ENCODE data around the gene RIOX2.
"Not testable (repeated sequence)": the region's sequence is repeated elsewhere in the genome, so short reads cannot be mapped to it uniquely, and the experiment has no call there.

The RIOX2 gene

DNA sequence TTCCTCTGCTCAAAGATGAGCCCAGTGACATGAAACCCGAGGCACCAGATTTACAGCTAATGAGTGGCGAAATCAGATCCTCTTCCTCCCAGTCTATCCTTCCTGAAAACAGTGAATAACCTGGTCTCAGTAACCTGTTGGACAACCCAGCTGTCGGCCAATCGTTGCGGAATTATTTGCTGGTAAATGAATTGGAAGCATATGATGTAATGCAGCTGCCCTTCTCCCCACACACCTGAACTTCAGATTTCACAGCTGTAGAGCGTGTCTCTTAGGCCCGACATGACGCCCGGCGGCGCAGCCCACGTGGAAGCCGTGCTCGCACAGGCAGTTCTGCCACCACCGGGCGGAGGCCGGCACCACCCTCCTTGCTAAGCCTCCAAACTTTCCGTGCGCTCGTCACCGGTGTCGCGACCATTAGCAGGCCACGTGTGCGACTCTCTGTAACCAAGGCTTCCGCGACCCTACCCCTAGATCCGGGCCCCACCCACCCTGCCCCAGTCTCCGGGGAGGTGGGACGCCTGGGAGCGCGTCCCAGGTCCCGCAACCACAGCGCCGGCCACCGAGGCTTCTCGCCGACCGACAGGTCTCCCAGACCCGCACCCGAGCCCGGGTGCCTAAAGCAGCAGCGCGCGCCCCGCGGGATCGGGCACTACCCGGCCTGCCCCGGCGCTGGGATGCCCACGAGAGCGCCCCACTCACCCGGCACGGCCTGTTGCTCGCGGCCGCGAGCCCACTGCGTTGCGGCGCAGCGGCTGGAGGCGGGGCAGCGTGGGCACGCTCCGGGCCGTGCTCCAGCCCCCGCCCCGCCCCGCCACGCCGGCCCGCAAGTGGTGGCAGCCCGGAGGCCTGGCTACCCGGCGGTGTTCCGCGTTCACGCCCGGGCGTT, at the start of gene RIOX2:
Gene RIOX2 (minus strand): TSS at position 753 of the 889 bp plus-strand sequence. CDS start 4,838 bp downstream, outside the sequence.
- peak; percentile 49 to 78 for DNase-seq (ENCODE audit: low spot score in 2 of 2)
- H3K36me3 ChIP-seq (replicated peaks): peaks cover under 1% of the 10 kb centered on the region
- in situ Hi-C loops (cut with MboI; ENCODE audit: low sequenced_read_pairs): no loop called here
- no peaks in the 10 kb centered on the region for H3K27me3 ChIP-seq (ENCODE audit: low read depth)
- H3K9me3 ChIP-seq: no peaks in the 10 kb centered on the region
- peak within 1 kb of the TSS; percentile 50 for H3K4me3 ChIP-seq
- peaks cover 24% of the 10 kb centered on the region for H3K4me1 ChIP-seq

DNA sequence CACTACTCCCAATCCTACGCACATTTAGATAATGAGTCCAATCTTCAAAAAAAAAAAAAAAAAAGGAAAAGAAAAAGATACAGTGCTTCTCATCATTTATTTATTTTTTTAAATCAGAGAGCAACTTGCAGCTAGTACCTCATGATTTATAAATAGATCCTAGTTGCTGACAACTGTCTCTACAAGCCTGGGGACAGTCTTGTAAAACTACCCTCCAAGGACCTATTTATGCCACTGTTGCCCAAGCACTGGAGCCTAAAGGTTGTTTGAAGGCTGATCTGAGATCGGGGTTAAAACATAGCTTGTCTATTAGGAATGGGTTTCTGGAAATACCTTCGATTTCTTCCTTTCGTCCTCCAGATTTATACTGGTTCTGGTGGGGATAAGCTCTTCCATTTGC, 48.2 kb upstream of the RIOX2 start:
- Histone ChIP-seq H3K9me3 (no peaks in the 10 kb centered on the region), H3K4me1 (no peaks in the 10 kb centered on the region), H3K36me3 (replicated peaks) (no peaks in the 10 kb centered on the region), H3K27me3 (ENCODE audit: low read depth) (no peaks in the 10 kb centered on the region), H3K4me3 (no peak overlapping the region)
- no peak for DNase-seq (ENCODE audit: low spot score in 2 of 2)
- in situ Hi-C loops (cut with MboI; ENCODE audit: low sequenced_read_pairs): no loop called here

DNA sequence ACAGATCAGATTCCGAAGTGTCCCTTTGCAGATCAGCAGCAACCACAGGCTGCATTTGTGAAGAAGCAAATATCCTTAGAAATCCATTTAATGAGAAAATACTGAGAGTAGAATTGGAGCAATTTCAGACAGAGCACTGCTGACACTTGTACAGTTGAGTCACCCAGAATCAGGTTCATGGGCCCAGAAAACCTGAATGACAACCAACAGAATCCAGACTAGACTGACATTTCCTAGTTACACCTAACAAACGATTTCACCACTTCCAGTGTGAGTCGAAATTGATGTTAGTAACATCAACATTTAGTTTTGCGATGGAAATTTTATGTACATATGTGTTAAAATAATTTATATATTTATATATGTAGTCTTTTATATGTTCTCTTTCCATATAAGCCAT, 46.1 kb upstream of the RIOX2 start:
- H3K27me3 ChIP-seq (ENCODE audit: low read depth): no peaks in the 10 kb centered on the region
- in situ Hi-C loops (cut with MboI; ENCODE audit: low sequenced_read_pairs): no loop called here
- no peaks in the 10 kb centered on the region for H3K36me3 ChIP-seq (replicated peaks)
- no peaks in the 10 kb centered on the region for H3K9me3 ChIP-seq
- H3K4me1 ChIP-seq: peaks cover 12% of the 10 kb centered on the region
- DNase-seq (ENCODE audit: low spot score in 2 of 2): no peak
- no peak overlapping the region for H3K4me3 ChIP-seq

GRCh38 chr3:98014268-98014585, 42.0 kb upstream of the RIOX2 start:
- no peak for DNase-seq (ENCODE audit: low spot score in 2 of 2)
- peaks cover 15% of the 10 kb centered on the region for H3K4me1 ChIP-seq
- no peaks in the 10 kb centered on the region for H3K27me3 ChIP-seq (ENCODE audit: low read depth)
- in situ Hi-C loops (cut with MboI; ENCODE audit: low sequenced_read_pairs): no loop called here
- H3K9me3 ChIP-seq: no peaks in the 10 kb centered on the region
- no peaks in the 10 kb centered on the region for H3K36me3 ChIP-seq (replicated peaks)
- no peak overlapping the region for H3K4me3 ChIP-seq

GRCh38 chr3:98013411-98014267, 41.4 kb upstream of the RIOX2 start:
- in situ Hi-C loops (cut with MboI; ENCODE audit: low sequenced_read_pairs): no loop called here
- no peaks in the 10 kb centered on the region for H3K27me3 ChIP-seq (ENCODE audit: low read depth)
- DNase-seq (ENCODE audit: low spot score in 2 of 2): peak; percentile 38 to 70
- no peaks in the 10 kb centered on the region for H3K36me3 ChIP-seq (replicated peaks)
- H3K4me3 ChIP-seq: no peak overlapping the region
- H3K9me3 ChIP-seq: no peaks in the 10 kb centered on the region
- peaks cover 15% of the 10 kb centered on the region for H3K4me1 ChIP-seq

DNA sequence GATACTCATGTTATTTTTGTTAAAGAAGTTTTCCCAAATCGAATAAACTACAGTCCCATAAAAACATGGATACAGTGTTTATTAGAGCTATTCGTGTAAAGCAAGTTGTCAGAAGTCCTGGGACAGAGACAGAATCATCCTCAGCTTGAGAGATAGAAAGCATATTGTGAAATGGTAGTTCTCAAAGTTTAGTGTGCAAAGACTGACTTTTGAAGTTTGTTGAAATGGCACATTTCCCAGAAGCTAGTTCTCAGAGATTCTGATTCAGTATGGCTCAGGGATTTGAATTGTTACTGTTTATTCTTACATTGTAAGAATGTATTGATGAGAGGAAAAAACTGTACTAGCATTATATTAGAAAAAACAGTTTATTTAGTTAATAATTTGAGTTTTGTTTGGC, 40.7 kb upstream of the RIOX2 start:
- DNase-seq (ENCODE audit: low spot score in 2 of 2): no peak
- in situ Hi-C loops (cut with MboI; ENCODE audit: low sequenced_read_pairs): no loop called here
- H3K27me3 ChIP-seq (ENCODE audit: low read depth): no peaks in the 10 kb centered on the region
- no peaks in the 10 kb centered on the region for H3K36me3 ChIP-seq (replicated peaks)
- no peaks in the 10 kb centered on the region for H3K9me3 ChIP-seq
- no peak overlapping the region for H3K4me3 ChIP-seq
- H3K4me1 ChIP-seq: peaks cover 15% of the 10 kb centered on the region

DNA sequence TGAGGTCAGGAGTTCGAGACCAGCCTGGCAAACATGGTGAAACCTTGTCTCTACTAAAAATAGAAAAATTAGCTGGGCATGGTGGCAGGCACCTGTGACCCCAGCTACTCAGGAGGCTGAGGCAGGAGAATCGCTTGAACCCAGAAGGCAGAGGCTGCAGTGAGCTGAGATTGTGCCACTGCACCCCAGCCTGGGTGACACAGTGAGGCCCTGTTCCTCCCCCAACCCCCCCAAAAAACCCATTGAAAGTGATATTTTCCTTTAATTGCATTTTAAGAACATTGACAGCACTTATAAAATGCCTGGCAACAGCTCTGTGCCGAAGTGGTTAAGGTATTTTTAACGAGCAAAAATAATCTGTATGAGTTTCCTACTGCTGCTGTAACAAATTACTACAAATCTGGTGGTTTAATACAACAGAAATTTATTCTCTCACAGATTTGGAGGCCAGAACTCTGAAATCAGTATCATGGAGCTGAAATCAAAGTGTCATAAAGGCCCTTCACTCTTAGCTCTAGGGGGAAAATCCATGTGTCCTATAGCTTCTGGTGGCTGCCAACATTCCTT, 38.7 kb upstream of the RIOX2 start:
- H3K36me3 ChIP-seq (replicated peaks); H3K9me3 ChIP-seq; H3K4me3 ChIP-seq; in situ Hi-C loops (cut with MboI; ENCODE audit: low sequenced_read_pairs); DNase-seq (ENCODE audit: low spot score in 2 of 2); H3K27me3 ChIP-seq (ENCODE audit: low read depth): not testable (repeated sequence)
- peaks cover 15% of the 10 kb centered on the region for H3K4me1 ChIP-seq

- in situ Hi-C loops (cut with MboI; ENCODE audit: low sequenced_read_pairs): no loop called here
- Histone ChIP-seq H3K4me1 (peaks cover 15% of the 10 kb centered on the region), H3K36me3 (replicated peaks) (no peaks in the 10 kb centered on the region), H3K9me3 (no peaks in the 10 kb centered on the region), H3K27me3 (ENCODE audit: low read depth) (no peaks in the 10 kb centered on the region), H3K4me3 (no peak overlapping the region)
- DNase-seq (ENCODE audit: low spot score in 2 of 2): no peak
These were observed 38.1 kb upstream of the RIOX2 start for GRCh38 chr3:98010194-98010882.

GRCh38 chr3:98008855-98009254, 36.6 kb upstream of the RIOX2 start:
- Histone ChIP-seq H3K36me3 (replicated peaks) (no peaks in the 10 kb centered on the region), H3K4me1 (peaks cover 9% of the 10 kb centered on the region), H3K9me3 (no peaks in the 10 kb centered on the region), H3K27me3 (ENCODE audit: low read depth) (no peaks in the 10 kb centered on the region), H3K4me3 (no peak overlapping the region)
- in situ Hi-C loops (cut with MboI; ENCODE audit: low sequenced_read_pairs): no loop called here
- DNase-seq (ENCODE audit: low spot score in 2 of 2): no peak

- Histone ChIP-seq H3K4me1 (no peaks in the 10 kb centered on the region), H3K36me3 (replicated peaks) (no peaks in the 10 kb centered on the region), H3K9me3 (no peaks in the 10 kb centered on the region), H3K27me3 (ENCODE audit: low read depth) (no peaks in the 10 kb centered on the region), H3K4me3 (no peak overlapping the region)
- DNase-seq (ENCODE audit: low spot score in 2 of 2): no peak
- in situ Hi-C loops (cut with MboI; ENCODE audit: low sequenced_read_pairs): no loop called here
These were observed 33.2 kb upstream of the RIOX2 start for GRCh38 chr3:98005438-98005837.

DNA sequence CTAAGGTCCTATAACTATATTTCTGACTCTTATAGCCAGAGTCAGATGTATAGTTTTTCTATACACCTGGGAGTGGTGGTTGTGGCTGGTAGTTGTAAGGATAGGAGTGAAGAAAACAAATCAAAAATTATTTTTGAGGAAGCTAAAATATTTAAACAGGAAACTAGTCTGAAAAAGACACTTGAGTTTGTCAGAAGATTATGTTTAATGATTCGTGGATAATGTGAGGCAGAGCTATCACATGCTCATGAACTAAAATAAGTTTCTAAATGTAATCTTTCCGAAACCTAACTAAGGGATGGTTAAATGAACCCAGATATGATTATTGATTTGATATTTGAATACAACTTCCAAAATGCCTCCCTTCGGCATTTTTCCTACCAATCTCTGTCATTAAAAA, 32.5 kb upstream of the RIOX2 start:
- no peak overlapping the region for H3K4me3 ChIP-seq
- no peaks in the 10 kb centered on the region for H3K36me3 ChIP-seq (replicated peaks)
- no peaks in the 10 kb centered on the region for H3K9me3 ChIP-seq
- no peak for DNase-seq (ENCODE audit: low spot score in 2 of 2)
- in situ Hi-C loops (cut with MboI; ENCODE audit: low sequenced_read_pairs): no loop called here
- H3K27me3 ChIP-seq (ENCODE audit: low read depth): no peaks in the 10 kb centered on the region
- H3K4me1 ChIP-seq: no peaks in the 10 kb centered on the region

DNA sequence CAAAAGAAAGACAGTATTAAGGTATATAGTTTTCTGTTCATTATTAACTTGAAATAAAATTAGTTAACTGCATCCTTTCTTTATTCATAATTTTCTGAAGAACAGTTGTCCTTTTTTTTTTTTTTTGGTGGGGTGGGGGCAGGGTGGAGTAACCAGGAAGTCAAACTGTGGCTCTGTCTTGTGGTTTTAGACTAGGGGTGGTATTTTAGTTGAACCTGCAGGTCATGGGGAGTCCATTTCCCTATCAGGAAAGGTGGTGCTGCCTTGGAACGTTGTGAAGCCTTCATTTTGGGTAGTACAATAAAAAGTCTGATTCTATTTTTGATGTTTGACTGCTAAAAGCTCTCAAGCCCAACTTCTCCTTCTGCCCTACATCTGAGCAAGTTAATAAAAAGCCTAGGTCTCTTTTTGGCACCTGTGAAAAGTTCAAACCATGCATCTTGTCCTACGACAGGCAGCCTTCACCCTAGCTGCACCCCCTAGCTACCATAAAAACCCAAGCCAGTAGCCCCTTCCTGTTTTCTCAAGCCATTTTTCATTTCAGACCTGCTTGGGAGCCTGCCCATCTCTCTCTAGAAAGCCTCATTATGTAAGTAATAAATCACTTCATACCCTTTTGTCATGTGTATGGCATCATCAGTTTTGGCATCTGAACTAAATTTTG, 31.2 kb upstream of the RIOX2 start:
- Histone ChIP-seq H3K9me3 (no peaks in the 10 kb centered on the region), H3K4me3 (no peak overlapping the region), H3K4me1 (no peaks in the 10 kb centered on the region), H3K36me3 (replicated peaks) (no peaks in the 10 kb centered on the region), H3K27me3 (ENCODE audit: low read depth) (no peaks in the 10 kb centered on the region)
- no peak for DNase-seq (ENCODE audit: low spot score in 2 of 2)
- in situ Hi-C loops (cut with MboI; ENCODE audit: low sequenced_read_pairs): no loop called here

- no peak for DNase-seq (ENCODE audit: low spot score in 2 of 2)
- Histone ChIP-seq H3K4me1 (no peaks in the 10 kb centered on the region), H3K36me3 (replicated peaks) (no peaks in the 10 kb centered on the region), H3K9me3 (no peaks in the 10 kb centered on the region), H3K27me3 (ENCODE audit: low read depth) (no peaks in the 10 kb centered on the region), H3K4me3 (no peak overlapping the region)
- in situ Hi-C loops (cut with MboI; ENCODE audit: low sequenced_read_pairs): no loop called here
These were observed 30.5 kb upstream of the RIOX2 start for GRCh38 chr3:98002717-98003116.

Data from HAP-1 (cell line).